NCI-H128 (cell line): ENCODE results near the gene CLBA1.
"Not testable (repeated sequence)": the region's sequence is repeated elsewhere in the genome, so short reads cannot be mapped to it uniquely, and the experiment has no call there.

Source experiments
- DNase-seq: peaks from one replicate; lab custom pipeline; 2025; ENCODE audit not compliant: unreplicated experiment; lab: John Stamatoyannopoulos, UW

The CLBA1 gene

DNA sequence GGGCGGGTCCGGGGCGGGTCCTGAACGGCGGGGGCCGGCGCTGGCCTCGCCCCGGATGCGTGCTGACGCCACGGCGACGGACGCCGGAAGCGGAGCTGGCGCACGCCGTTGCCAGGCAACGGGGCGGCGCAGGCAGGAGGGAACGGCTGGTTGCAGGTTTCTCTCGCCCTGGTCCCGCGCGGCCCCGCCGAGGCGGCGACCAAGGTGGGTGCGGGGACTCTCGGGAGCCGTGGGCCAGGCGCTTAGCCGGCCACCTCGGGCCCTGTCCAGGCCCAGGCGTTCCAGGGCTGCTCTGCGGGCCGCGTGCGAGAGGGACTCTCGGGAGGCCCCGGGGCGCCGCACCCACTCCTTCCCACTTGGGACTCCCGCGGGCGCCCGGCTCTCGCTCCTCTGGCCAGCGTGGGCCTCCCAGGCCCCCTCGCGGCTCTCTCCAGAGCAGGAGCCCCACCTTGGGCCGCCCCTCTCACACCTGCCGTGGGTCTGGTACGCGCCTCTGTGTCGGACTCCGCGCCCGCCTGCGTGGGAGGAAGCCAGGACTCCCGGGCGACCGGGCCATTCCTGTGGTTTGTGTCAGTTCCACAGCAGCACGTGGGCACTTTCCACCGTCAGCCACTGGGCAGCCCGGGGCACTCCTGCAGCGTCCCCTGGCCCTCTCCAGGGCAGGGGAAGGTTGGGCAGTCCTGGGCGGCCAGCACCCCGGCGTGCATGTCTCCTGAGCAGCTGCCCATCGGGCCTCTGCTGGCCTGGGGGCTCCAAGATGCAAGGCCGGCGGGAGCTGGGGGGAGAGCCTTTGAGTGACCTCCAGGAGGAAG is at the start of gene CLBA1:
Gene CLBA1 (plus strand): TSS at position 114 of the 812 bp plus-strand sequence. CDS start 644 bp downstream, at position 758.
- DNase-seq, result peak; percentile 83

DNA sequence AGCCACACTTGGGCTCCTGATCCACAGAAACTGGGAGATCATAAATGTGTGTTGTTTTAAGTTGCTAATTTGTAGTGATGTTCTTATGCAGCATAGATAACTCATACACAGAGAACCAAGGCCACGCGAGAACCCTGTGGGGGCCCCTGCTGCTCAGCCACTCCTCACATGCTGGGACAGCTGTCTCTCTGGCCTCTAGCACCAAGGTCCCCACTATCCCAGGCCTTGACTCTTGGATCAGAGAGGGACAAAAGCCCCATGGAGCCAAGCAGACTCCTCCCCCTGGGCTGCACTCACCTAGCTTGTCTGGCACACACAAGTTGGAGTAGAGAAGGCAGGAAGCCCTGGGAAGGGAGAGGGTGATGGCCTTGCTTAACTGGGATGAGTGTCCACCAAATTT is 49.6 kb upstream of the CLBA1 start:
- DNase-seq, result no peak

DNA sequence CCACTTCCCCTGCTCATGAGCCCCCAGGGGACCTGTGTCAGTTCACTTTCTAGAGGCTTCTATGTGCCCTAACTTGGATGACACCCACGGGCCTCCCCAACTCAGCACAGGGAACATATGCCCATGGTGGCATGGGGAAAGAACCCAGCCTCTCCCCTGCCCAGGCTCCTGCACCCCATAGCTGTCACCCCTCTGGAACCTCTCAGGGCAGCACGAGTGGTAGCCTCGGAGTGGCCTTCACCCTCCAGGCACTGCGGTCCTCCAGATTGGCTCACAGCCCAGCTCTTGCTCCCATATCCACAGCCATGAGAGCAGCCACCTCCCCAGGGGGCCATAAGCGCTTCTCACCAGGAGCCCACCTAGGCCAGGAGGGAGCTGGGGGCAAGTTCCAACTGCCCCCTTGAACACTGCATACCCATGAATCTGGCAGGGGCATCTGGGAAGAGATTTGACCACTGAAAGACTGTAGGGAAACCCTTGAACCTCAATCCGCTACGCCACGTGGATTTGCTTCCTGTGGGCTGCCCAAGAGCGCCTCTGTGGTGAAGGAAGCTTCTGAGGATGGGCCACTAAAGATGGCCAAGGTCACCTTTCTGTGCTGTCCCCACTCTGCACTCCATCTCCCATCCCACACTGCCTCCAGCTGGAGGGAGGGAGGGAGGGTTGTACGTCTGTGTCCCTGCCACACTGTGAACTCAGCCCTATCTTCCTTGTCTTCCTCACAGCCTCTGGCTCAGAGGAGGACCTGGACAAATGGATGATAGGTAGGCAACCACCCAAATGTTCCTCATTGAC is 49.0 kb upstream of the CLBA1 start:
- no peak for DNase-seq

- DNase-seq, result no peak
These were observed 48.4 kb upstream of the CLBA1 start for GRCh38 chr14:104937161-104937560.

DNA sequence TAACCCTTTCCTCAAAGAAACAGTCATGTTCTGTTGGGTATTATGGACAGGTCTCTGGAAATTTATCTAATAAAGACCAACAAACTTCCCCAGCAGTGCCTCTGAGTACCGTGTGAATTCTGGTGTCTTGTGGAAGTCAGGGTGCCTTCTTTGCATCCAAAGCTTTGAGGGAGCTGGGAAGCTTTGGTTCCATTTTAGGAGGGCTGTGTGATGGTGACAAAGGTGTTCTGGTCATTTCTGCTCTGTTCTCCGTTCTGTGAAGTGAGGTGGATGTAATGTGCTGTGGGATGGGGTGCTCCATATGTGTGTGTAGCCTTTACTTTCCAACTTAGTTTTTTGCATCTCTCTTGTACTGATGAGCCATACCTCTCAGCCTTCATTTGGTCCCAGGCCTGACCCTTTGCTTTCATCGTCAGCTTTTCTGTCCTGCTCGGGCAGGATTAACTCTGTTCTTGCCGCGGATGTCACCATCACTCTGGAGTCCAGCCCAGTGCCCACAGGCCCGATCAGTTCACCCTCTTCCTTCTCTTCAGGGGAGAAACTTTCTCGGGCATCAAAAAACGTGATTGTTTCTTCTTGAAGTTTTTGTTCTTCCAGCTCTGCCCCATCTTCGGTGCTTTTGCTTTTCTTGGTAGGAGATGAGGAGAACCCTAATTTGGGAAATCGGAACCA is 47.8 kb upstream of the CLBA1 start:
- no peak for DNase-seq

DNA sequence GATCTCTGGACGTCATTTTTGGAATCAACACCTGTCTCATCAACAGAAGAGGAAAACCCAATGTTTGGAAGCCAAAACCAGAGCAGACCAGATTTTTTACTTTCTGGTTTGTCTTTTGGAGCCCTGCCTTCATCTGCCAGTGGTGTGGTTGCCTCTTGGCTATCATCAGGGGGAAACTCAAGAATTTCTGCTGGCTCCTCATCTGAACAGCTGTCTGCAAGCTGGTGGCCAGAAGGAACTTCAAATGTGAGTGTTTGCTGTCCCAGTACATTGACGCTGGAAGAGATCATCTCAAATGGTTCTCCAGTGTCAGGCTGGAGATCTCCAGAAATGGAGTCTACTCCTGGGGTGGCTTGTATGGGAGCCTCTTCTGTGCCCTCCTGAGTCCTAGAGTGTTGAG is 47.2 kb upstream of the CLBA1 start:
- DNase-seq, result no peak

GRCh38 chr14:104938960-104939359 is 46.6 kb upstream of the CLBA1 start:
- DNase-seq, result no peak

DNA sequence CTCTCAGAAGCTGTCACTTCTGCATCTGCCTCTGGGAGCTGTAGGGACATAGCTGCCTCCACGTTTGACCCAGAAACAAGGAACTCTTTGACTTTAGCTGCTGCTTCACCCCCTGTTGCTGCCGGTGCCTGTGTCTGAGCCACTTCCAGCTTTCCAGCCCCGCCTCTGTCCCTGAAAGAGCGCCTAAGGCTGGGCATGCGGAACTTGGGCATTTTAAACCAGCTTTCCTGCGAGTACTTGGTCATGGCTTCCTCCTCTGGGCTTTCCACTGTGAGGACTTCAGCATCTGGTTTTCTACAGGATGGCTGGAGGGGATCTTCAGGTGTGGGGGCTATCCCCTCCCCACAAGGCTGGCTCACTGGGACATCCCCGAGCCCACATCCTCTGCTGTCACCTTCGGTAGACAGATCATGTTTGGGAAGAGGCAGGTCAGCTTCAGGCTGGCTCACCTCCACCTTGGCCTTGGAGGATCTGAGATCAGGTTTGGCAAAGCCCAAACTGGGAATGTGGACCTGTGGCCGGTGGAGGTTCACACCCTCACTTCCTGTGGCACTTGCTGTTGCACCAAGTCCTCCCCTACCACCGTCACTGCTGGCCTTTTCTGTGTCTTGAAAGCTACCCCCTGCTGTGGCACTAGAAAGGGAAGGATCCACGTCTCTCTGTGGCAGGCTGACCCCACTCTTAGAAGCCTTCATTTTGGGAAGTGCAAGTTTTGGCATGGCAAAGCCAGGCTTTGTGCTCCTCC is 45.8 kb upstream of the CLBA1 start:
- no peak for DNase-seq

DNA sequence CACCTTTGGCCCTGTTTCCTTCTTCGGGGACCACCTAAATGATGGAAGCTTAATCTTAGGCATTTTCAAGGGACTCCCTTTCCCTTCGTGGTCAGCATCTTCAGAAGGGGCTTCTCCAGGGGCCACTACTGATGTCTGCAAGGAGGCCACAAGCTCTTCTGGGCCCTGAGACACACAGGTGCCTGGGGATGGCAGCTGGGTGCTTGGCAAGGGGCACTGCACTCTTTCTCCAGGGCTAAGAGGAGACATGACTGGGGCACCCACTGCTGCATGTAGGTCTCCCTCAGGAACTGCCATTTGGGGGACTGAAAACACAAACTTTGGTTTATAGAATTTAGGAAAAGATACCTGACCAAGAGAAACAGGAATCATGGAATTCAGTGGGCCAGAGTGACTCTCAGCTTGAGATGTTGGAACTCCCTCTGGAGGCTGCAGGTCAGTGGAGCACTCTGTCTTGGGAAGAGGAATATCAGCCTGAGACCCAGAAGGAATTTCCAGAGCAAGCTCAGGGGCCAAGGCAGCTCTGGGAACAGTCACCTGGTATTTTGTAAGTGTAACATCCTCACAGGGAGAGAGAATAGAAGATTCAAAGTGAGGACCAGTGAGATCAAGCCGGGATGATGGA is 45.0 kb upstream of the CLBA1 start:
- no peak for DNase-seq

- no peak for DNase-seq
These were observed 43.9 kb upstream of the CLBA1 start for GRCh38 chr14:104941508-104942365.

DNA sequence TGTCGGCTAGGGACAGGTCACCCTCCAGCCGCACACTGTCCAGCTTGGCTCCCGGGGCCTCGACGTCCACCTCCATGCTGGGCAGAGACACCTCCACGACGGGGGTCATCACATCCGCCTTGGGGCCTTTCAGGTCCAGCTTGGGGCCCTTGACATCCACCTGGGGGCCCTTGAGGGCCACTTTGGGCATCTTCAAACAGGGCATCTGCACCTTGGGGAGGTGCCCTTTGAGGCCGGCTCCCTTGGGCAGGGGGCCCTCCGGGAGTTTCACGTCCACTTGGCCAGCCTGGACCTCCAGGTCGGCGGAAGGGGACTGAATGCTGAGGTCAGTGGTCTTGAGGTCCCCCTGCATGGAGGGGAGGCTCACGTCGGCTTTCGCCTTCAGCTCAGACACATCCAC is 43.0 kb upstream of the CLBA1 start:
- DNase-seq, result no peak

DNA sequence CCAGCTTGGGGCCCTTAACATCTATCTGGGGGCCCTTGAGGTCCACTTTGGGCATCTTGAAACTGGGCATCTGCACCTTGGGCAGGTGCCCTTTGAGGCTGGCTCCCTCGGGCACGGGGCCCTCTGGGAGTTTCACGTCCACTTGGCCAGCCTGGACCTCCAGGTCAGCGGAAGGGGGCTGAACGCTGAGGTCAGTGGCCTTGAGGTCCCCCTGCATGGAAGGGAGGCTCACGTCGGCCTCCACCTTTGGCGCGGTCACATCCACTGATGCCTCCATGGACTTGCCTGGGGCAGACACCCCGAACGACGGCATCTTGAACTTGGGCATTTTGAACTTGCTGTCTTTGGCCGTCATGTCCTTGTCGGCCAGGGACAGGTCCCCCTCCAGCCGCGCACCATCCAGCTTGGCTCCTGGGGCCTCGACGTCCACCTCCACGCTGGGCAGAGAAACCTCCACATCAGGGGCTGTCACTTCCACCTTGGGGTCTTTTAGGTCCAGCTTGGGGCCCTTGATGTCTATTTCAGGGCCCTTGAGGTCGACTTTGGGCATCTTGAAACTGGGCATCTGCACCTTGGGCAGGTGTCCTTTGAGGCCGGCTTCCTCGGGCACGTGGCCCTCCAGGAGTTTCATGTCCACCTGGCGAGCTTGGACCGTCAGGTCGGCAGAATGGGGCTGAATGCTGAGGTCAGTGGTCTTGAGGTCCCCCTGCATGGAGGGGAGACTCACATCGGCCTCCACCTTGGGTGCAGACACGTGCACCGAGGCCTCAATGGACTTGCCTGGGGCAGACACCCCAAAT is 42.2 kb upstream of the CLBA1 start:
- not testable (repeated sequence) for DNase-seq

- not testable (repeated sequence) for DNase-seq
These were observed 41.6 kb upstream of the CLBA1 start for GRCh38 chr14:104944016-104944308.

DNA sequence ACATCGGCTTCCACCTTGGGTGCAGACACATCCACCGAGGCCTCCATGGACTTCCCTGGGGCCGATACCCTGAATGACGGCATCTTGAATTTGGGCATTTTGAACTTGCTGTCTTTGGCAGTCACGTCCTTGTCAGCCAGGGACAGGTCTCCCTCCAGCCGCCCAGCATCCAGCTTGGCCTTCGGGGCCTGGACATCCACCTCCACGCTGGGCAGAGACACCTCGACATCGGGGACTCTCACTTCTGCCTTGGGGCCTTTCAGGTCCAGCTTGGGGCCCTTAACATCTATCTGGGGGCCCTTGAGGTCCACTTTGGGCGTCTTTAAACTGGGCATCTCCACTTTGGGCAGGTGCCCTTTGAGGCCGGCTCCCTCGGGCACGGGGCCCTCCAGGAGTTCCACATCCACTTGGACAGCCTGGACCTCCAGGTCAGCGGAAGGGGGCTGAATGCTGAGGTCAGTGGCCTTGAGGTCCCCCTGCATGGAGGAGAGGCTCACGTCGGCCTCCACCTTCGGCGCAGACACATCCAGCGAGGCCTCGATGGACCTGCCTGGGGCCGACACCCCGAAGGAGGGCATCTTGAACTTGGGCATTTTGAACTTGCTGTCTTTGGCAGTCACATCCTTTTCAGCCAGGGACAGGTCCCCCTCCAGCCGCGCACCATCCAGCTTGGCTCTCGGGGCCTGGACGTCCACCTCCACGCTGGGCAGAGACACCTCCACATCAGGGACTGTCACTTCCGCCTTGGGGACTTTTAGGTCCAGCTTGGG is 41.0 kb upstream of the CLBA1 start:
- not testable (repeated sequence) for DNase-seq

- not testable (repeated sequence) for DNase-seq
These were observed 40.3 kb upstream of the CLBA1 start for GRCh38 chr14:104945266-104945665.

- DNase-seq, result not testable (repeated sequence)
These were observed 39.3 kb upstream of the CLBA1 start for GRCh38 chr14:104945986-104946965.

GRCh38 chr14:104947201-104947600 is 38.4 kb upstream of the CLBA1 start:
- DNase-seq, result not testable (repeated sequence)
